NCI-H82 (cell line): Measurements from ENCODE around the gene HSD3B2.
"Not testable (repeated sequence)": the region's sequence is repeated elsewhere in the genome, so short reads cannot be mapped to it uniquely, and the experiment has no call there.

Source experiments
- DNase-seq: peaks from one replicate; lab custom pipeline; 2025; lab: John Stamatoyannopoulos, UW

HSD3B2 gene

DNA sequence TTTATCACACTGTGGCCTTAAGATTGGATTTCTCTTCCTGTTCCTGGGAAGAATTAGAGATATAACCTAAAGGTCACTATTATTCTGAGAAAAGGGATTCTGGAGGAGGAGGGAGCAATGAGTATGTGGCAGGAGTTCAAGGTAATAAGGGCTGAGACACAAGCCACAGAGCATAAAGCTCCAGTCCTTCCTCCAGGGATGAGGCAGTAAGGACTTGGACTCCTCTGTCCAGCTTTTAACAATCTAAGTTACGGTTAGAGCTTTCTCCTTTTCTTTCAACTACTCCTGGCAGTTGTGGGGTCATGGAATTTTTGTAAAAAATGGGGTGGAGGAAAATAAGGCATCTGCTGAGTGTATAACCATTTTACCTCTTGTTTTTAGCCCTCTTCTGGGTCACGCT lies at the start of gene HSD3B2:
HSD3B2 (plus strand) TSS at position 201 of the 400 bp plus-strand sequence. CDS start 270 bp downstream, outside the sequence.
- DNase-seq: no peak

DNA sequence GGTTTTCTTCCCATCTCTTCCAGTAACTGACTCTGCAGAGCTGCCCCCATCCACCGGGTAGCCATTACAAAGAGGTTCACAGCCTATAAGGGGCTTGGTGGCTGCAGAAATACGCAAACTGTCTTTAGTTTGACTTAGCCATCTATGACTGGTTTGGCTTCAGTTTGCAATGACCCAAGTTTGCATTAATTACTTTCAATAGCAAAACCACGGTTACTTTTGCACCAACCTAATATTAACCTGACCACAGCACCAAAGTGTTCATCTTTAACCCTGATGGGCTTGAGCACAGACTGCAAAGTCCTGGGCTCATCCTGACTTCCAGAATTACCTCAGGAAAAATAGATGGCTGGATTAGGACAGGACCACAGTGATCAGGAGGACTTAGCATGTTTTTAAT lies 48.5 kb upstream of the HSD3B2 start:
- DNase-seq: peak; percentile 35

DNA sequence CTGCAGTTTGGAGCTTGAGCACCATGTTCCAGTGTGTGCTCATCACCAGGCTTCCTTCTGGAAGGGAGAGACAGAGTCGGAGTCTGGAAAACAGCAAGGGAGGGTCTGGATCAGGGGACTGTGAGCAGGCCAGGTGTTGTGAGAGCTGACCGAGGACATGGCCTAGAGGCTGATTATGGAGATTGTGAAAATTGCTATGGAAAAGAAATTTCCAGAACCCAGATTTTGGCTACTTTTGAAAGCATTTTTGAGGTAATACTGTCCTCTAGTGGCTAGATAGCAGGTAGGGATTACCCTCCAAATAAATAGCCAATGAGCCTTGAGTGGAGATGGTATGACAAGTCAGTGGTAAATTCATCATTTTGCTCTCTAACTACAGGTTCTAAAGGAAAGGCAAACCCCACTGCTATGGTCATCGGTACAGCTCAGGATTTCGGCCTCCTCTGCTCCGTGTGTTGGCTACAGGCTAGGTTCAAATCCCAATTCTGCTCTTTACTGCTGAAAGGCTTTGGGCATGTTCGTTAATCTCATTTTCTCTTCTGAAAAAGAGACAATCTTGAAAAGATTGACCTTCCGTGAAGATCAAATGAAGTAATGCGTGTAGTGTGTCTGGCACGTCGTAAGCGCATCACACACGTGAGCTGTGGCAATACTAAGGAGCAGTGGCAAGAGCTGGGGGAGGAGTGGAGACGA lies 47.4 kb upstream of the HSD3B2 start:
- peak; percentile 66 for DNase-seq

DNA sequence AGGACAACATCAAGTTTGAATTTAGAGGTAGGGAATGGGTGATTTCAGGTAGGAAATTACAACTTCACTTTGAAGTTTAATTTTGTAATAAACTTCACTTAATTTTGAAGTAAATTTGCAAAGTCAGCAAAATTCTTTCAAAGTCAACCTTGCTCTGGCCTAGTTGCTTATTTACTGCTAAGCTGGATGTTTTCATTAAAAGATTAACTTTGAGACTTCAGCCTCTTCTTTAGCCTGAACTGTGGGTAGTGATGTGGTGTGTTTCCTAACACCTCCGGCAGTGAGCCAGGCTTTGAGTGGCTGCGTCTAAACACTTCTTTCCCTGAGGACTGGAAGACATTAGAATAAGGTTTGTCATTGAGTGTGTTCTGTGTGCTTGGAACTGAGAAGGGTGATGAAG lies 46.4 kb upstream of the HSD3B2 start, which contains the start of gene HAO2:
HAO2 (plus strand) TSS at position 232 of the 400 bp plus-strand sequence. CDS start 12,301 bp downstream, outside the sequence.
- no peak for DNase-seq

DNA sequence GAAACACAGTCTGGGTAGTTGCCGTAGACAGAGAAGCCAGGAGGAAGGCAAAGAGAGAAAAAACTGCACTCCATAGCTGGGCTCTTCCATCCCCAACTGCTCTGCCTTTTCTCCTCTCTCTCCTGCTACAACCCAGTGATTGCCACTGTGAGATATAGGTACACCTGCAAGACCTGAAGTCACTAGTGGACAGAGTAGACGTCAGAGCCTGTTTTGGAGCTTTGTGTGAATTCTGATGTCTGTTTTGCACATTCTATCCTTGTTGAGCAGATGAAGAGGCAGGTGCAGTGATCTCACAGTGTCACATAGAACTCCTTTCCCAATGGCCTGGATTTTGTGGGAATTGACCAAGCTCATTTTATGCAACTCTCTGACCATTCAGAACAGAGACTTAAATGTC lies 44.2 kb upstream of the HSD3B2 start:
- no peak for DNase-seq

DNA sequence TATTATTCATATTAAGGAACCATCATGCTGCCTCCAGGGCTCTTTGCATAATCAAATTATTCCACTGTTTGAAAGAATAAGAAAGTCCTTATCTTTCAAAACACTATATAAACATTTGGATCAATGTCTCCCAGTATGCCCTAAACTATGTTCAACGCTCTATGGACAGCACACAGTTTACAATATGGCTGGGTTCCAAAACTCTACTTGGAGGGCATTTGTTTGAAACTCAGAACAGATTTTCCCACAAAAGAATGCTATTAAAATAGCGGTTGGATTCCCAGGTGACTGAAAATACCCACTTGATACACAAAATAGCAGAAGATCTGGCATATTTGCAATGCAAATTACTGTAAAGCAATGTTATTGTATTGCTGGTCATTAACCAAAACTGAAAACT lies 43.1 kb upstream of the HSD3B2 start:
- no peak for DNase-seq

DNA sequence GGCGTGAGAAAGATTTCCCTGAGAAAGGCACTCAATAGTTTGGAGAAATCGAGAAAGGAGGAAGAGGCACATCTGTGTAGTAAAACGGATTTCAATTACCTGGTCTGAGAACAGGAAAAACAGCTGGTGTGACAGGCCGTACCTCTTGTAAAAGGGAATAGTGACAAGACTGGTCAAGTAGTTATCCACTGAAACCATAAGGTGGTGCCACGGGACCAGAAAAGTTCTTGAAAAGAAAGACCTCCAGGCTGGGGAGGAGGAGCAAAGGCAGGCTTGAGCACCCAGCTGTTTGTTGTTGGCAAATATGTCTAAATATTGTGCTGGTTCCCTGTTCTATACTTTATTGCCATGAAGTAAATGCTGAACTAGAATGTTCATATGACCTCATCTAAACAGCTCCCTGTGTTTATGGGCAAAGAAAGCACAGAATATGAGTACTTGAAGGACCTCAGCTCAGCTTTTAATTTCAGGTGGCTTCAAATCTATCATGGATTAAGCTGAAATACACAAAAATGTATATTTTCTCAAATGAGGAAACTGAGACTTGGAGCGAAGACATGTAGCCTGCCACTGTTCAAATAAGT lies 42.4 kb upstream of the HSD3B2 start:
- DNase-seq: peak; percentile 77

DNA sequence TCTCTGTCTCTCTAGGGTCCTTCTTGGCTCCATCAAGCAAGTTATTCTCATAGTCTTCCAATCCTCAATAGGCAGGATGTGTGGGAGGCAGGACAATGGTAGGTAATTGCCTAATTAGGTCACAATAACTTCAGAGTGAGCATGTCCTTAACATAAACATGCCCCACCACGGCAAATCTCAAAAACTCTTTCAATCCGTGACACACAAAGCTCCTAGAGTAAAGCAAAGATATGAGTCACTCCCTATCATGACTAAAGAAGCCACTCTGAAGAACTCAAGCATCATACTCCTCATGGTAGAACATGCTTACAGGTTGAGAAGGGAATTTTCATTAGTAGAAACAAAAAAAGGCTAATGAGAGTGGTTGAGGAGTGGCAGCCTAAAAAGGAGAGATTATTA lies 41.5 kb upstream of the HSD3B2 start:
- DNase-seq: no peak

DNA sequence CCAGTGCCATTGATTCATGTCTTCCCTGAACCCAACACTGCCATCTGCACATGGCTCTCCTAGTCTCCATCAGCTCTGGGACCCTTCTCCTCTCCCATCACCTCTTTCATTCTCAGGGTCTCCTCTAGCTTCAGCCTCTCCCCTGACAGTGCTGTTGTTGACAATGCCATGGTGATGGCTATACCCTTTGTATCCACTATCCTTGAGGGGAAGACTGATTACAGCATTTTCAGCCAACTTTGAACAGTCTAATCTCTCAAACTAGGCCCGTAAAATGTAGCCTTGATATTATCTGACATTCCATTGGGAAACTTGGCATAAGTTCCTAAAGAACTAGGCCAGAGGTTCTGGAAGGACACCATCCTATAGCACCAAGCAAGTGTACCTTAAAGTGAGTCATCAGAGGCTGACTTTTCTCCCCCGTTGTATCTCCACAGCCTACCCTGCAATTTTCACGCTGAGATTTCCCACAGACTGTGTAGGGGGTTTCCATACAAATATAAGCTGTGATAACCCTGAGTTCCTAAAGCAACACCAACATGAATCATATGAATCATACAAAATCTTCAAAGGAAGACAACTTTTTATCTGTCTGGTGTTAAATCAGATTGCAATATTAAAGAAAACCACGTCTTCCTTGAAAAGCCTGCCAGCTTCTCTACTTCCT lies 40.6 kb upstream of the HSD3B2 start:
- DNase-seq: no peak

DNA sequence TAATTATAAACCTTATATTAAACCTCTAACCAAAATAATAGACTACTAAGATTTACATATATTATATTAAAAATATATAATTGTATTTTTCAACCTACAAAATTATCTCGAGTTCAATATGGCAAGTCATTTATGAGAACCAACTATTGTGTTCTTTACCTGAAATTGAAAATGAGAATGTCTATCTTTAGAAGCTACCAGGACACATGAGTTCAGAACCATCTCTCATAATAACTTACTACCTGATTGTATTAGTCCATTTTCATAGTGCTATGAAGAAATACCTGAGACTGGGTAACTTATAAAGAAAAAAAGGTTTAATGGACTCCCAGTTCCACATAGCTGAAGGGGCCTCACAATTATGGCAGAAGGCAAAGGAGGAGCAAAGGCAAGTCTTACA lies 39.6 kb upstream of the HSD3B2 start:
- DNase-seq: no peak

DNA sequence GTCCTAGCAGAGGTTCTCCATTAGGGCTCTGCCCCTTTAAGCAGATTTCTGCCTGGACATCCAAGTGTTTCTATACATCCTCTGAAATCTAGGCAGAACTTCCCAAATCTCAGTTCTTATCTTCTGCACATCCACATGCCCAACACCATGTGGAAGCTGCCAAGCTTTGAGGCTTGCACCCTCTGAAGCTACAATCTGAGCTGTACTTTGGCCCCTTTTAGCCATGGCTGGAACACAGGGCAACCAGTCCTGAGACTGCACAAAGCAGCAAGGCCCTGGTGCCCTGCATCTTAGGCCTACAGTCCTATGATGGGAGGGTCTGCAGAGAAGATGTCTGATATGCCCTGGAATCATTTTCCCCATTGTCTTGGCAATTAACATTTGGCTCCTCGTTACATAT lies 38.4 kb upstream of the HSD3B2 start:
- DNase-seq: no peak

DNA sequence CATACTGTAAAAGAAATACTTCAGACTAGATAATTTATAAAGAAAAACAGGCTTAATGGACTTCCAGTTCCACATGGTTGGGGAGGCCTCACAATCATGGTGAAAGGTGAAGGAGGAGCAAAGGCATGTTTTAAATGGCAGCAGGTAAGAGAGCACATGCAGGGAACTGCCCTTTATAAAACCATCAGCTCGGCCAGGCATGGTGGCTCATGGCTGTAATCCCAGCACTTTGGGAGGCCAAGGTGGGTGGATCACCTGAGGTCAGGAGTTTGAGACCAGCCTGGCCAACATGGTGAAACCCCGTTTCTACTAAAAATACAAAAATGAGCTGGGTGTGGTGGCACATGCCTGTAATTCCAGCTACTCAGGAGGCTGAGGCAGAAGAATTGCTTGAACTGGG lies 37.4 kb upstream of the HSD3B2 start:
- not testable (repeated sequence) for DNase-seq

DNA sequence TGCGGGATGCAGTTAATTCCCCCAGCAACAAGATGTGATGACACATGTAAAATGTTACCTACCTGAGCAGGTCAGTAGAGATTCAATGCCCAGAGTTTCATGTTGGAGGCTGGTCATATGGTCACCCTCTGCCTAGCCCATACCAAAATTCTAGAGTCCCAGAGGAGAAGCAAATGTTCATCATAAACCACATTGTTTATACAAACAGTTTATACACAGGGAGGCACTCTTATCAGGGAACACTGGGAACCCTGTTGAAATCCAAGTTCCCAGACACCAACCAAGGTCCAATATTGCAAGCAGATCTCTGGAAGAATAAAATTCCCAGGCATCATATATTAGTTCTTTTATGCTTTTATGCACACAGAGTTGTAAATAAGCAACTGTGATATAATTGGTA lies 35.8 kb upstream of the HSD3B2 start:
- no peak for DNase-seq

DNA sequence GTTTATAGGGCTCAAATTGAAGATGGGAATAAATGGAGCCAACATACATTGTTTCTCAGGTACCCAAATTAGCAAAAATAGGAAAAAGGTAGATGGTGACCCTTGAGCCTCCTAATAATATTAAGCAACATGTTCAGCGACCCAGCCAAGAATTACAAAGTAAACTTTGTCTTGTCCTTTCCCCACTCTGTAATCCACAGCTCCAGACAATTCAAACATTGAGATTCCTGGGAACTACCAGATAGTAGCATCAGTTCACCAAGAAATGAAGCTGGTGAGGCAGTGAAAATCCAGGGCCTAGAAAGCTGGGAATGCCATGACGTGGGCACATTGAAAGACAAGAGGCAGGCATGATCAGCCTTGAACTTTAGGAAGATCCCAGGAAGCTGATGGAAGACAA lies 34.6 kb upstream of the HSD3B2 start:
- DNase-seq: no peak

DNA sequence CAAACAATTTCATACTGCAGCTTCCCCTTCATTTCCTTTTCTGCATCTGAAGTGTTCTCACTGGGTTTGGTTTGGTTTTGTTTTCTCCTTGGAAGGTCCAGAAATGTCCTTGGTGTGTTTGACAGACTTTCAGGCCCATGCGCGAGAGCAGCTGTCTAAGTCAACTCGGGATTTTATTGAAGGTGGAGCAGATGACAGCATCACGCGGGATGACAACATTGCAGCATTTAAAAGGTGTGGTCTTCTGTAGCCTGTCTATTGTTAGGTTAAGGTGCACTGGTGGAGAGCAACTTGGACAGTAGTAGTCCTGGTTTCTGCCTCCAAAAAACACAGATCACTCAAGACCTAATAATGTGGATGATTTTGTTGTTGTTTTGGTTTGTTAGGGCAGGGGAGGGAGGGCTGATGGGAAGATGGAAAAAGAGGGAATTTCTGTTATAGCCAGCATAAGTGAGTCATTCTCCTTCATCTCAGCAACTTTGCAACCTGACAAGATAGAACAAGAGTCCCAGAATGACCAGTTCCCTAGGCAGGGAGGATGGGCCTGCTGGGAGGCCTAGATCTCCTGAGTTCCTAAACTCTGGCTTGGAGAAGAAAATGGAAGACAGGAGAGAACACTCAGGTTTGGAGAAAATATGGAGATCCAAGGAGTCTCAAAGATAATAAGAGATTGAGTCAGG lies 33.8 kb upstream of the HSD3B2 start:
- no peak for DNase-seq

DNA sequence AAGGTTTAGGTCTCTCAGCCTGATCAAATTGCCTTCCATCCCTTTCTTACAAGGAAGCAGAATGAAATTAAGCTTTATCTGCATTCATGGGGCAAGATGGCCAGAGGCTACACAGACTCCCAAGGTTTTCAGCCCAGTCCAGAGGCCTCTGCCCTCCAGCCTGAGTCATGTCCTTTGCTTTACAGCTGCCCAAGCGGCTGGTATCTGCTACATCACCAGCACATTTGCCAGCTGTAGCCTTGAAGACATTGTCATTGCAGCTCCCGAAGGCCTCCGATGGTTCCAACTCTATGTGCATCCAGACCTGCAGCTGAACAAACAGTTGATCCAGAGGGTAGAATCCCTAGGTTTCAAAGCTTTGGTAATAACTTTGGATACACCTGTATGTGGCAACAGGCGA lies 30.4 kb upstream of the HSD3B2 start:
- DNase-seq: no peak

DNA sequence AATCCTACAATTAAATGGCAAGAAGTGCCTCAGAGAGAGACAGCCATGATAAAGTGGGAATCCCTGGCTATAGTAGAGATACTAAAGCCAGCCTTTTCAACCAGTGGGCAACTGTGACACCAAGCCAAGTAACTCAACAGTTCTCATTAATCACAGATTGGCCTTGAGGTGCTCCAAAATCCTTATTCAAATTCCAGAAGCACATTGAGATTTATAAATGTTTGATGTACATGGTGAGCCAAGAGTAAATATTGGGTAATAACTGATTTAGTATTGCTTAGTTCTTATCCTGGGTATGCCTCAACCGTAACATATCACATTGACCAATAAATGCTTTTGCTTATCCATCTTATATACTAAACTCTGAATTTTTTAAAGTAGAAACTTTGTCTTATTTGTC lies 29.3 kb upstream of the HSD3B2 start:
- no peak for DNase-seq

DNA sequence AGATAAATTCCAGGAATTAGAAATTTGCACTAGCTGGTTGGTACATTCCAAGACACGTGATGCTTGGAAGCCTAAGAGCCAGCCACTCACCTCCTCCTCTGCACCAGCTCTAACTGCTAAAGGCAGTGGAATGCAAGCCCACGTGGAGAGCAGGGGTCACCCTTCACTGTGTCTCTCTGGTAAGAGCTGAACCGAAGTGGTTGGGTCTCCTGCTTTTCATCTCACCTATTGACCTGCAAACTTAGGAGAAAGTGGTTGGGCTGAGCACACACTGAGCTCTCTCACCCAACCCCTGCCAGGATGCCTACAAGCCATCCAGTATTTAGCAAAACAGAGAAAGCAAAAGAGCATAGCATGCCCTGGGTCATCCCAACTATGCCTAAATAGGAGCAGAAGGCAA lies 27.1 kb upstream of the HSD3B2 start:
- DNase-seq: no peak

DNA sequence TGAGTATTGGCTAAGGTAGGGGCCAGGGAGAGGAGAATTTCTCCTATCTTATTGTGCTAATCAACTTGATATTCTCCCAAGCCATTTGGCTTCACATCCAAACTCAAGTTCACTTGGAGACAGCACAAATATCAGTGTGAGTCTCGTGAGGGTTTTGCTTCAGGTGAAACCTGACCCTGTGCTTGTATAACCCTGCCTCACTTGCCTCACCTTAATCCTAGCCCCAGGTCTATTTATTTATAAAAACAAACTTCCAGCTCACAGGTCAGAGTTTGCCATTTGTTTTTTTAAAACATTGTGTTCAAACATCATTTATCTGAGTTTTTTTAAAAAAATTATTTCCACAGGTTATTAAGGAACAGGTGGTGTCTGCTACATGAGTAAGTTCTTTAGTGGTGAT lies 26.5 kb upstream of the HSD3B2 start:
- DNase-seq: no peak

DNA sequence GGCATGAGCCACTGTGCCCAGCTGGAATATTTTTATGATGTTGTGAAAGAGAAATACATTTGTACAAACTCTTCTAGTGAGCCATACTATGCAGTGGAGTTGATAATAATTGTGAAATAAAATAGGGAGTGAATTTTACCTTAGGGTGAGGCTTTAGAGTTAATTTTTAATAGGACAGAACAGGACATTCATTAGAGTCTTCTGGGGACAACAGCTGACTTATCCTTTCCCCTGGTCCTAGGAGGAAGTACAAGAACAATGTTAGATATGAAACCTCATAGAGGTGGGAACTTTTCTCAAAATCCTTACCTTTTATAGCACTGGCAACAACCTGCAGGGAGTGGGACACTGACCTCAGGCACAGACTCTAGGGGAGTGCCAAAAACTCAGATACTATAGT lies 24.4 kb upstream of the HSD3B2 start:
- DNase-seq: no peak

DNA sequence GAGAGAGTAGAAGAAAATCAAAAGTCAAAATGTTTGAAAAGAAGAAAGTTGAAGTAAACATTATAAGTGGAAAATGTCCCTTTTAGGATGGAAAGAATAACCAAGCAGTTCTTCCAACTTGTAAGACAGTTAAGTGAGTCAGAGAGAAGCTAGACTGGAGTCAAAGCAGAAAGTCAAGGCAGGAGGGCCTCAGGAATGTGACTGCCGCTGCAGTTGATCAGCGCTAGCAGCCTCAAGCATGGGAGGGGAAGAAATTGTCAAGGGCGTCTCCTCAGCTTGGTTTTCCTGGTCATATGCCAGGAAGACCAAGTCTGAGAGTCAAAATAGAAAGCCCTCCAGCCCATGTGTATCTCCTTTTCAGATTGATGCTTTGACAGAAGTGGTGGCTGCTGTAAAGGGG lies 23.2 kb upstream of the HSD3B2 start:
- no peak for DNase-seq

DNA sequence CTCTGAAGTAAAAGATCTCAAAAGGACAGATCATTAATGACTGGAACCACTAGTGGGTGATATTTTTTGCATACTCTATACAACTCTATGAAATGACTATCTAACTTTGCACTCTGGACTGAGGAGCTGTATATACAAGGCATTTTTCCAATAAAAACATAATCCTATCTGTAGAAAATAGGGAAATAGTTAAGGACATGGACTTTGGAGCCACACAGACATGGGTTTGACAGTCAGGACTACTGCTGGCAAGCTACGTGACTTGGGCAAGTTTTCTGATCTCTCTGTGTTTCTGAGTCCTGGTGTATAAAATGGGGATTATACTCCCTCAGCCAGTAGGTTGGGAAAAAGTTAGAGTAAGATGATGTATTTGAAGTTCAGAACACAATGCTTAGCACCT lies 20.9 kb upstream of the HSD3B2 start:
- no peak for DNase-seq

DNA sequence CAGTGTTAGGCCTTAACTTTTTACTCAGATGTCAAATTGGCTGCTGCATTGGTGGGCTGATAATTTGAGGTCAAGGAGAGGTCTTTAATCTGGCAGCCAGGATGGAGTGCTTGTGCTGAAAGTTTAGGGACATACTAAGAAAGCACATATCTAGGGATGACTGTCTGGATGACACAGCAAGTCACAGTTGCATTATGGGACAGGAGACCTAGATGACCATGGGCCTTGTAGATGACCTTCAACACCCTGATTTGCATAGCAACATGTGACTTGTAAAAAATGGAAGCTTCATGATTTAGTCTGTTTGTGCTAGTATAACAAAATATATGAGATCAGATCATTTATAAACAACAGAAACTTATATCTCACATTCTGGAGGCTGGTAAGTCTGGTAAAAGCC lies 18.0 kb upstream of the HSD3B2 start:
- no peak for DNase-seq
